ENCODE measurements around the gene FERMT1. TPM values are rescaled to one million over a fixed set of nuclear protein-coding genes. Genes with fewer than 3 reads are reported as not detected.
"Not testable (repeated sequence)": the region's sequence is repeated elsewhere in the genome, so short reads cannot be mapped to it uniquely, and the experiment has no call there.

Gene FERMT1
- total and polyA plus RNA-seq, 11 donors: 0.06 to 2.4 (median 1.1) TPM; not detected in 1

- Histone ChIP-seq H3K27ac (no peak overlapping the region), H3K27me3 (peaks cover 0 to 5% (median 0%) of the 10 kb centered on the region in 9 donors), H3K4me3 (no peak overlapping the region), H3K4me1 (peaks cover 0 to 2% (median 0%) of the 10 kb centered on the region in 12 donors), H3K9me3 (peaks cover 0 to 23% (median 12%) of the 10 kb centered on the region in 12 donors), H3K36me3 (peaks cover 0 to 20% (median 0%) of the 10 kb centered on the region in 9 donors)
- no peak for TF ChIP-seq CTCF (IDR thresholded peaks at IDR 0.05)
- no peak for TF ChIP-seq POLR2A (IDR thresholded peaks at IDR 0.05)
- ATAC-seq (no peak), DNase-seq (no peak)
- WGBS, 4 donors: 87 to 91% (median 89%) methylated on average over 3 of the region's 3 CpGs
- intact Hi-C loops (cut with DNase I): no loop called here
These were observed 6.1 kb downstream of the FERMT1 start for GRCh38 chr20:6116758-6117157.

- no peak for ATAC-seq
- DNase-seq: no peak
- no peaks in the 10 kb centered on the region for H3K4me1 ChIP-seq
- no peak overlapping the region for H3K27ac ChIP-seq
- no peak overlapping the region for H3K4me3 ChIP-seq
- TF ChIP-seq POLR2A (IDR thresholded peaks at IDR 0.05) (no peak), CTCF (IDR thresholded peaks at IDR 0.05) (no peak)
- H3K27me3 ChIP-seq: no peaks in the 10 kb centered on the region
- H3K36me3 ChIP-seq: peaks cover 0 to 20% (median 0%) of the 10 kb centered on the region in 9 donors
- intact Hi-C loops (cut with DNase I): no loop called here
- peaks cover 0 to 23% (median 12%) of the 10 kb centered on the region in 12 donors for H3K9me3 ChIP-seq
- 94 to 96% (median 95%) methylated on average over 3 of the region's 3 CpGs for WGBS, 4 donors
These were observed 7.5 kb downstream of the FERMT1 start for GRCh38 chr20:6115221-6115895.

GRCh38 chr20:6114696-6115095 lies 8.1 kb downstream of the FERMT1 start:
- 72 to 83% (median 78%) methylated on average over 1 of the region's 1 CpG for WGBS, 4 donors
- intact Hi-C loops (cut with DNase I): no loop called here
- TF ChIP-seq CTCF (IDR thresholded peaks at IDR 0.05): no peak
- TF ChIP-seq POLR2A (IDR thresholded peaks at IDR 0.05): no peak
- H3K9me3 ChIP-seq: peaks cover 0 to 23% (median 12%) of the 10 kb centered on the region in 12 donors
- DNase-seq: no peak
- ATAC-seq: no peak
- no peak overlapping the region for H3K27ac ChIP-seq
- no peak overlapping the region for H3K4me3 ChIP-seq
- H3K27me3 ChIP-seq: no peaks in the 10 kb centered on the region
- H3K4me1 ChIP-seq: no peaks in the 10 kb centered on the region
- H3K36me3 ChIP-seq: peaks cover 0 to 20% (median 0%) of the 10 kb centered on the region in 9 donors

GRCh38 chr20:6113951-6114350 lies 8.9 kb downstream of the FERMT1 start:
- ATAC-seq (no peak), DNase-seq (no peak)
- 83 to 90% (median 86%) methylated on average over 3 of the region's 3 CpGs for WGBS, 4 donors

GRCh38 chr20:6112965-6113364 lies 9.9 kb downstream of the FERMT1 start:
- DNase-seq; intact Hi-C loops (cut with DNase I); H3K27me3 ChIP-seq; H3K27ac ChIP-seq; ATAC-seq; H3K4me1 ChIP-seq; H3K4me3 ChIP-seq: not testable (repeated sequence)
- 81 to 93% (median 84%) methylated on average over 2 of the region's 2 CpGs for WGBS, 4 donors
- H3K36me3 ChIP-seq: peaks cover 0 to 20% (median 0%) of the 10 kb centered on the region in 9 donors
- H3K9me3 ChIP-seq: peaks cover 0 to 23% (median 12%) of the 10 kb centered on the region in 12 donors

More at GRCh38 chr20:6113951-6114350, 8.9 kb downstream of the FERMT1 start:
- peaks cover 0 to 20% (median 0%) of the 10 kb centered on the region in 9 donors for H3K36me3 ChIP-seq
- no peak overlapping the region for H3K4me3 ChIP-seq
- intact Hi-C loops (cut with DNase I): no loop called here
- H3K9me3 ChIP-seq: peaks cover 0 to 23% (median 12%) of the 10 kb centered on the region in 12 donors
- no peaks in the 10 kb centered on the region for H3K4me1 ChIP-seq
- no peak overlapping the region for H3K27ac ChIP-seq
- TF ChIP-seq POLR2A (IDR thresholded peaks at IDR 0.05) (no peak), CTCF (IDR thresholded peaks at IDR 0.05) (no peak)
- no peaks in the 10 kb centered on the region for H3K27me3 ChIP-seq
